PC-9 (cell line): ENCODE measurements around the gene DDX49. TPM values are rescaled to one million over a fixed set of nuclear protein-coding genes. Genes with fewer than 3 reads are reported as not detected.

Experiments
- BruUV-seq: library from RNA; stranded (reverse); fragments of 400-500 nt; replicated peaks from 2 replicates; lab custom pipeline; 2021; lab: Mats Ljungman, UMichigan
- CTCF ChIA-PET: fragments of 300-600 bp; sonication (Branson Sonifier 250); formaldehyde crosslinking; loops from one replicate; lab custom pipeline; 2022; ENCODE audit warnings: antibody characterized with exemption; lab: Charles Lee
- POLR2A ChIA-PET: fragments of 300-600 bp; sonication (Branson Sonifier 250); formaldehyde crosslinking; loops from one replicate; lab custom pipeline; 2022; ENCODE audit warnings: antibody characterized with exemption; ENCODE audit not compliant: unreplicated experiment; lab: Charles Lee
- DNase-seq, 2 experiments: peaks; one replicate each; pipeline versions ENCODE4 v3.0.0 to v3.0.0-alpha.2; 2015 to 2022; ENCODE audit warnings: mixed read lengths in 1 of 2
- H2AFZ ChIP-seq: fragments of 200-600 bp; sonication (generic); 2 replicates; pipeline ENCODE4 v1.8.1; 2017; ENCODE audit warnings: antibody characterized with exemption
- H3F3A ChIP-seq: fragments of 200-600 bp; sonication (generic); 2 replicates; pipeline ENCODE4 v1.8.1; 2017; ENCODE audit warnings: antibody characterized with exemption, mild to moderate bottlenecking, low read depth; ENCODE audit not compliant: insufficient read depth
- H3K27ac ChIP-seq: fragments of 200-600 bp; sonication (generic); 2 replicates; pipeline ENCODE4 v1.6.1; 2016; ENCODE audit warnings: mixed run types
- H3K27me3 ChIP-seq: fragments of 200-600 bp; sonication (generic); 2 replicates; pipeline ENCODE4 v1.6.1; 2016; ENCODE audit warnings: low read depth, mixed run types; ENCODE audit not compliant: insufficient read depth
- H3K36me3 ChIP-seq: fragments of 200-600 bp; sonication (generic); 2 replicates; pipeline ENCODE4 v1.6.1; 2016; ENCODE audit warnings: low read depth, mixed run types
- H3K4me1 ChIP-seq: fragments of 200-600 bp; sonication (generic); replicated peaks from 2 replicates; pipeline ENCODE4 v1.6.1; 2016; ENCODE audit warnings: mixed run types; ENCODE audit not compliant: insufficient read depth
- H3K4me2 ChIP-seq: fragments of 200-600 bp; sonication (generic); 2 replicates; pipeline ENCODE4 v1.6.1; 2017; ENCODE audit warnings: mixed run types
- H3K4me3 ChIP-seq: fragments of 200-600 bp; sonication (generic); 2 replicates; pipeline ENCODE4 v1.6.1; 2016; ENCODE audit warnings: mixed run types
- H3K79me2 ChIP-seq: fragments of 200-600 bp; sonication (generic); 2 replicates; pipeline ENCODE4 v1.6.1; 2017; ENCODE audit warnings: low read depth, mixed run types
- H3K9me2 ChIP-seq: fragments of 200-600 bp; sonication (generic); 2 replicates; pipeline ENCODE4 v1.8.1; 2017; ENCODE audit warnings: mild to moderate bottlenecking; ENCODE audit not compliant: insufficient read depth
- H3K9me3 ChIP-seq: fragments of 200-600 bp; sonication (generic); 2 replicates; pipeline ENCODE4 v1.8.1; 2016; ENCODE audit warnings: low read depth; ENCODE audit not compliant: insufficient read depth
- H4K20me1 ChIP-seq: fragments of 200-600 bp; sonication (generic); 2 replicates; pipeline ENCODE4 v1.8.1; 2017; ENCODE audit not compliant: insufficient read depth
- EZH2 ChIP-seq: fragments of 200-600 bp; sonication (generic); IDR thresholded peaks from 2 replicates; pipeline ENCODE4 v1.8.0; 2017; ENCODE audit warnings: antibody characterized with exemption, low read depth
- intact Hi-C: fragments of 100-400 bp; cut with micrococcal nuclease; formaldehyde crosslinking; loops from one replicate; pipeline ENCODE4 v1.10.0; 2022; ENCODE audit not compliant: unreplicated experiment
- total RNA-seq: library from RNA; stranded (reverse); gene quantifications from 2 replicates; pipeline ENCODE4 v1.2.3, GENCODE V29; 2021
- TF ChIP-seq, protein P1 (sequence below): fragments of 200-600 bp; sonication (generic); conservative IDR thresholded peaks from 2 replicates; pipeline ENCODE4 v1.6.1; 2017; ENCODE audit warnings: mixed run types, antibody characterized with exemption, mild to moderate bottlenecking, moderate library complexity

DDX49 gene
- total RNA-seq, 1 experiment from 2014 or later: 41.2 TPM

- no peak for DNase-seq
- BruUV-seq: no TSS peak
- no peaks in the 10 kb centered on the region; the same call in 1 of the 2 replicates for H3F3A ChIP-seq
- H3K27ac ChIP-seq: no peak overlapping the region
- ChIA-PET POLR2A (no interaction called here), CTCF (no interaction called here)
- intact Hi-C loops: no loop called here
- H3K4me1 ChIP-seq: no peaks in the 10 kb centered on the region
- no peaks in the 10 kb centered on the region for H4K20me1 ChIP-seq
- no peaks in the 10 kb centered on the region for H3K27me3 ChIP-seq
- H3K4me2 ChIP-seq: no peak overlapping the region
- H3K4me3 ChIP-seq: no peak overlapping the region
- no peaks in the 10 kb centered on the region for H3K36me3 ChIP-seq
- H3K79me2 ChIP-seq: no peaks in the 10 kb centered on the region
- H3K9me3 ChIP-seq: no peaks in the 10 kb centered on the region
- no peak overlapping the region for H2AFZ ChIP-seq
- TF ChIP-seq, protein P1, sequence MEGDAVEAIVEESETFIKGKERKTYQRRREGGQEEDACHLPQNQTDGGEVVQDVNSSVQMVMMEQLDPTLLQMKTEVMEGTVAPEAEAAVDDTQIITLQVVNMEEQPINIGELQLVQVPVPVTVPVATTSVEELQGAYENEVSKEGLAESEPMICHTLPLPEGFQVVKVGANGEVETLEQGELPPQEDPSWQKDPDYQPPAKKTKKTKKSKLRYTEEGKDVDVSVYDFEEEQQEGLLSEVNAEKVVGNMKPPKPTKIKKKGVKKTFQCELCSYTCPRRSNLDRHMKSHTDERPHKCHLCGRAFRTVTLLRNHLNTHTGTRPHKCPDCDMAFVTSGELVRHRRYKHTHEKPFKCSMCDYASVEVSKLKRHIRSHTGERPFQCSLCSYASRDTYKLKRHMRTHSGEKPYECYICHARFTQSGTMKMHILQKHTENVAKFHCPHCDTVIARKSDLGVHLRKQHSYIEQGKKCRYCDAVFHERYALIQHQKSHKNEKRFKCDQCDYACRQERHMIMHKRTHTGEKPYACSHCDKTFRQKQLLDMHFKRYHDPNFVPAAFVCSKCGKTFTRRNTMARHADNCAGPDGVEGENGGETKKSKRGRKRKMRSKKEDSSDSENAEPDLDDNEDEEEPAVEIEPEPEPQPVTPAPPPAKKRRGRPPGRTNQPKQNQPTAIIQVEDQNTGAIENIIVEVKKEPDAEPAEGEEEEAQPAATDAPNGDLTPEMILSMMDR: no peak
- TF ChIP-seq EZH2: no peak
- H3K9me2 ChIP-seq: no peaks in the 10 kb centered on the region
Observed at GRCh38 chr19:18886972-18887371, 32.5 kb upstream of the DDX49 start.

- Histone ChIP-seq H3F3A (no peaks in the 10 kb centered on the region; the same call in 1 of the 2 replicates), H3K4me3 (no peak overlapping the region), H3K4me2 (no peak overlapping the region), H3K27ac (no peak overlapping the region), H2AFZ (no peak overlapping the region), H4K20me1 (no peaks in the 10 kb centered on the region), H3K4me1 (no peaks in the 10 kb centered on the region), H3K27me3 (no peaks in the 10 kb centered on the region), H3K9me2 (no peaks in the 10 kb centered on the region), H3K36me3 (no peaks in the 10 kb centered on the region), H3K79me2 (no peaks in the 10 kb centered on the region), H3K9me3 (no peaks in the 10 kb centered on the region)
- TF ChIP-seq, protein P1: no peak
- no peak for TF ChIP-seq EZH2
- CTCF ChIA-PET: interaction anchor here (0.6 kb wide), 2 partner anchors 97 to 1490 kb away, joined by 5 to 6 read pairs; no protein-coding TSS in a partner anchor
- intact Hi-C loops: no loop called here
- no TSS peak for BruUV-seq
- DNase-seq: no peak
- POLR2A ChIA-PET: no interaction called here
Observed at GRCh38 chr19:18889949-18890745, 29.4 kb upstream of the DDX49 start.

DNA sequence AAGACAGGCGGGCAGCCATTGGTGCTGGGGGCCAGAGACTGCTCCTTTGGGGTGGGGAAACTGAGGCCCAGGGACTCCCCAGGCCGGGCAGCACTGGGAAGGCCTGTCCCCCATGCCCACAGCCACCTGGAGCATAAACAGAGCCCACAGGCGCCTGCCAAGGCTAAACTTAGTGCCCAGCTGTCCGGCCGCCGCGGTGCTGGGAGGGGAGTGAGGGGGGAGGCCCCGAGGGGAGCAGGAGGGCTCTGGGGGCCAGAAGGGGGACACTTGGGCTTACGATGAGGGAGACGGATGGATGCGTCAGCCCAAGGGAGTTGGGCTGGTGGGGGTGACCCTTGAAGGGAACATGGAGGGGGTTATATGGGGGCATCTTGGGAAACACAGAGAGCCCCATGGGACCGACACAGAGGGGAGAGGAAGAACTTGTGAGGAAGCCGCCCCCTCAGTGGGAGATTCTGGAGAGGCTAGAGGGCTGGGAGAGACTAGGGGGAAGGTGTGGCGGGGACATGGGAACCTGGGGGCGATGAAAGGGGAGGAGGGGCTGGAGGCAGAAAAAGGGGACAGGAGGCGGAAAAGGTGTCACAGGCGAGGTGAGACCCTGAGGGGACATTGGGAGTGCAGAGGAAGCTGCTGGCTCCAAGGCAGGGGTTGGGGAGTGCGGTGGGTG lies 25.8 kb upstream of the DDX49 start:
- no peak overlapping the region for H3K27ac ChIP-seq
- DNase-seq: no peak
- intact Hi-C loops: loop anchor here (2.0 kb wide), 1 partner anchor 93 kb away; no protein-coding TSS in a partner anchor
- H3K4me1 ChIP-seq: no peaks in the 10 kb centered on the region
- H3K9me3 ChIP-seq: no peaks in the 10 kb centered on the region
- H3K4me2 ChIP-seq: no peak overlapping the region
- H3K36me3 ChIP-seq: no peaks in the 10 kb centered on the region
- H3K4me3 ChIP-seq: no peak overlapping the region
- CTCF ChIA-PET: no interaction called here
- H2AFZ ChIP-seq: no peak overlapping the region
- no peaks in the 10 kb centered on the region for H3K79me2 ChIP-seq
- H3K9me2 ChIP-seq: no peaks in the 10 kb centered on the region
- H3F3A ChIP-seq: peaks cover 22% of the 10 kb centered on the region
- no peaks in the 10 kb centered on the region for H3K27me3 ChIP-seq
- H4K20me1 ChIP-seq: no peaks in the 10 kb centered on the region; the same call in 1 of the 2 replicates
- POLR2A ChIA-PET: no interaction called here
- TF ChIP-seq EZH2: no peak
- TF ChIP-seq, protein P1: no peak
- BruUV-seq: no TSS peak
